AG08396 (cell line): ENCODE results near the gene SEMA5A.

Experiments used
- DNase-seq: peaks from one replicate; pipeline ENCODE4 v3.0.0; 2012; ENCODE audit warnings: low spot score, mixed read lengths

The SEMA5A gene

DNA sequence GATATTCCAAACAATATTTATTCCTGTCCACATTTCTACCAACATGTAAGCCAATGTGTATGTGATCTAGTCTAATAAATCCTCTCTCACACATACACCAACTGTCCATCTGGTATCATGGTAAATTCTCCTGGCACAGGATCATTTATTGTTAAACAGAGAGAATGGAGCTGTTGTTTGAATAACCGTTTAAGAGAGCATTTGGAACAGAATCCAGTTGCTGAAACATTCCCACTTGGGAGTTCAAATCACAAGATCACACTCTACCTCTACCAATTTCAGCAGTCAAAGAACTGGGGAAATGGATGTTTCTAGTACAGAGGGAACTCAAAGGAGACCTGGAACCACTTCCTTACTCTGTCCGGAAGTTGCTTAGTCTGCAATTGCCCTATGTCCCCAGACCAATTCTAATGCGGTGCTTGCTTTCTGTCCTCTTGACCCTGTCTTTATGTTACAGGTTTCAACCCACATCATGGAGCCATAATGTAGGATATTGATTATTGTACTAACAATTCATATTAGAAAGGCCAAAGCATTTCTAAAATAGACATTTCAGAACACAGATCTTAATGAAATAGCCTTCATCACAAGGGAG is 488.4 kb downstream of the SEMA5A start:
- DNase-seq: no peak

DNA sequence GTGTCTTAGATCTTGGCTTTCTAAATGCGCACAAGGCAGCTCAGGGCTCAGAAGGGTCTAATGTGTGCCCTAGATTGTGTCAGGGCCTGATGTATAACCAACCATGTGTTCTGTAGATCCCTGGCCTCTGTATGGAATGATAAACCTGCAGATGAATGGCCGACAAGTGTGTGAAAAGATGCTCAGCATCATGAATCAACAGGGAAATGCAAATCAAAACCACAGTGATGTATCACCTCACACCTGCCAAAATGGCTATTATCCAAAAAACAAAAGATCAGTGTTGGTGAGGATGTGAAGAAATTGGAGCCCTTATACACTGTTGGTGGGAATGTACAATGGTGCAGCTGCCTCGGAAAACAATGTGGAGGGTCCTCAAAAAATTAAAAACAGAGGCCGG is 489.8 kb downstream of the SEMA5A start:
- no peak for DNase-seq

DNA sequence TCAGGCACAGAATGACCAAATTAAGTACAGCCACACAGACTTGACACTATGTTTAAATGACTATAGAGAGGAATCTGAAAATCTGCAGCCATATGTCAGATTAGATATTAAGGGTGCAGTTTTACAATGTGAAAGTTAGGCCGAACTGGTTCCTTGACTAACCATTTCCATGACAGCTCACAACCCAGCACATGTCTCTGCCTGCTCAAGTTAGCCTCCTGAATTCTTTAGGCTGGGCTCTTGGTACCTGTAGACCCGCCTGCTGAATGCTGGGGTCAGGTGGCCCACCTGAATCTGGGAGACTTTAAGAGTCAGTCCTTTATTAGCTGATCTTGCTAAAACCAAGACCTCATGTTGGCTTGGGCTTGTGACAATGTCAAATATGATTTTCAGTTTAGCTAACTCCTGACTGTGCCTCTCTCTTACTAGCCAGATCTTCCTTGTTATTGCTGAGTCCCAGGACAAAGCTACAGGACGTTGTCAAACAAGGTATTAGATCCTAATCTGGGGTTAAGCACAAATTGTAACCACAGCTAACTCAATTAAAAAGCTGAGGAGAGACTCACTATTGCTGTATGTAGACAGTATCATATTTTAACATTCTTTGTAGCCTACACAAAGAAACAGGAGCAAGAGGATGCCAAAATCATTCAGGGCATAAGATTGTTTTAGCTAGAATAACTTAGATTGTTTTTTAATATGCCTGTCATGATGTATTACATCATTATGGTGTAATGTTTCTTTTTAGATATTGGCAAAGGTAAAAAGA is 490.9 kb downstream of the SEMA5A start:
- no peak for DNase-seq

DNA sequence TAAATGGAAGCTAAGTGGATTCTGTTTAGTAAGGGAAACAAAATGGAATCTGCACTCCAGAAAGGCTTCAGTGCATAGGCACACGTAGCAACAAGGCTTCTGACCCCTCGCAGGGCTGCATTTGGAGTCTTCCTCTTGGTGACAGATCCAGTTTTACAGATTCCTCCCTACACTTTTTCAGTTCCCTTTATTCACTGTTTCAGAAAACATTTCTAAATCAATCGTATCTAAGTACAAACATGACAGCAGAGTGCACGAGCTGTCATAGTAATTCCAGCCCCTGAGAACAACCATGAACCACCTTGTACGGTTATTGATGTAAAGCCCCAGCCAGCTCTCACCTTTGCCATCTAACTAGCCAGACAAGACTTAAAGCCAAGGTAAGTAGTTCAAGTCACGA is 491.6 kb downstream of the SEMA5A start:
- DNase-seq: no peak

DNA sequence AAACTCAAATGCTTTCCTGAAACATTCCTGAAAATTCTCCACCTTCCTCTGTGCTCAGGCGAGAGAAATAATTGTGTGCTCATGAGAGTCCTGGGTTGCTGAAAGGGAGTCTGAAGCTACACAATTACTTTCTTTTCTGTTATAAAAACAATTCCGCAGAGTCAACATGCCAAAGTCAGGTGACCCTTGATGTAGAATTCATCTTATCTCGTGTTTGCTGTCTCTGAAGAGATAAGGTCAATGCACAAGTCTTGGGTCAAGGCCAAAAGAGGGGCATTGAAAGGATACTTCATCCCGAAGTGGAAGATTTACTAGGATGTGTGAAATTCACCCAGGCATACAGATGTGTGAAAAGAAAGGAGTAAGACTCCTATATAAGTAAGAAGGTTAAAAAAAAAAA is 493.5 kb downstream of the SEMA5A start:
- no peak for DNase-seq

DNA sequence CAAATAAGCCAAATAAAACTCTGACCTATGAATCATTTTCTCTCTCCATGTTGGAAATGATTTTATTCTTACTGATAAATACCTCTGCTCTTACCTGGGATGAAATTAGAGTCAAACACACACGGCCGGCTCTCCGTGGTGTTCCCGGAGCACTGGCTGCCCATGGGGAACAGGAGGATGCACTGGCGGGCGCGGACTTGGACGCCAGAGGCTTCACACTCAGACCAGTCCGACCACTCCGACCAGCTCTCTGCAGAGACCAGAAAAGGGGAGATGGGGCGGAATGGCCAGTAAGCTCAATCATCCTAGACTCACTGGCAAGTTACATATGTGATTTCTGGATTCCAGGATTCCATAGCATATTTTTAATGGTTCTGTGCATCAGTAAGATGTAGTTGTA is 494.1 kb downstream of the SEMA5A start:
- no peak for DNase-seq

DNA sequence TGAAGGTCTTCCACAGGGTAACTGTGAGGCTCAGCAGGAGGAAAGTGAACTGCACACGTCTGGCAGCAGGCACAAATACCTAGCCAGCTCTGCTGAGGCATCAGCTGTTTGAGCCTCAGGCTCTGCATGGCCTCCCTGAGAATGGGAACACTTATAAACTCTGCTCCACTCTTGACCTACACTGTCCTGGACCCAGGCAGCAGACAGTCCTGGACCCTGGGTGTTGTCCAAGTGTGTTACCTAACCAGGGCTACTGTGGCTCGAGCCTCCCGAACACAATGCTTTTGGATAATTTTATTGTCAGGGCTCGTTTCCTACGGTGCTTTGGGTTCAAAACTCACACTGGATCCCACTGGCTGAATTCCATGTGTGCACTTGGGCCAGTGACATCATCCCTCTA is 497.9 kb downstream of the SEMA5A start:
- no peak for DNase-seq

DNA sequence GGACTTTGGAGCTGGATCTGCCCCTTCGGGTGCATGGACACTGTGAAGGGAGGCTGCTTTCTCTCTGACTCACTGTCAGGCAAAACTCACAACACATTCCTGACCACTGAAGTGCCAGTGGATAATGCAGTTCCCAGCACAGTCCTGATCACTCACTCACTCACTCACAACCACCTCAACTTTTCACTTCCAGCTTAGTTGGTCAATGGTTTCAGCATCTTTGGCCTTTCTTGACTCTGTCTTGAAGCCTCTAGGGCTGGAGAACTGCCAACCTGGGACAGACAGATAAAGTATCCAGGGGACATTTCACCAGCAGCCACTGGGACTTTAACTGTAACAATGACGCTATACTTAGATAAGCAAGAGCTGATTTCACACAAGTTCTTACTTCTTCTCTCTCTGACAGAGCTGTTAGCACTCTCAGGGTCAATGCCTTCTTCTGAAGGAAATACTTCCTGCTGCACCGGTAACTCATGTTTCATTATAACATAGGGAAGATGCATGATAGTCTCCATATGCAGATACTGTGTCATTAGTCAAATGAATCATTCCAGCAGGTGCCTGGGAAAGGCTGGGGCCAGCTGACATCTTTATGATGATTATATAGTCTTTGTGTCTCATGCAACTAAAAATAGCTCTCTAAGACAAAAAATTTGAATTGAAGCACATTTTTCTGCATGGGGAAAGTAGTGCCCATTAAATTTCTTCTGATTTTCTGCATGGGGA is 499.0 kb downstream of the SEMA5A start:
- DNase-seq: peak; percentile 82

DNA sequence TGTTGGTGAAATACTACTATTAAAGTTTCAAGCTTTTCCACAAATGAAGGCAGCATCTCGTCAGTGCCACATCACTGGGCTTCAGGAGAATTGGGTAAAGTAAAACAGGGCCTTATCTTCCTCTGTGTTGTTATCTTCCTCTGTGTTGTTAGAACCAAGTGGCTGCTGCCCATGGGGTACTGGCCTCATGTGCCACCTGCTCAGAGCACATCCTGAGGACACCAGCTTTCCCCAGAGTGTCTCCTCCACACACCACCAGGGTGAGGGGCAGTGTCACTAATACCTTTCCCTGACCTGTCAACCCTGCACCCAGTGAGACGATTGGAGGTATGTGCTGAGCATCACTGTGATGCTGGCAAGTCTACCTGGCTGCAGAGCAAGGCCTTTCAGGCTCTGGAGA is 499.9 kb downstream of the SEMA5A start:
- DNase-seq: no peak

DNA sequence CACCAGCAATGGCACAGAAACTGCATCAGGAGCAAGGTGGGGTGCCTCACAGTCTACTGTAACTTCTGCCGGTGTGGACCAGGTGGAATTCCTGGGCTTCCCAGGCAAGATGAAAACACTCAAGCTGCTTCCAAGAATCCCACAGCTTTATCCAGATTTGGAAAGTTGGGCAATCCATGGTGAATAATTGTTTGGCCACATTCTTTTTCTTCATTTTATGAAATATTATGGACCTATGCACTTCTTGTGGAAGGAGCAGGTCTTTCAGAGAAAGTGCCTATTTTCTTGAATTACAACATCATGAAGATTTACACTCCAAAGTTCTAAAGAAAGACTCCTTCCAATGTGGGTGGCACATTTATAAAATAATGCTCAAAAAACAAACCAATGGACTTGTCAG is 503.6 kb downstream of the SEMA5A start:
- no peak for DNase-seq

DNA sequence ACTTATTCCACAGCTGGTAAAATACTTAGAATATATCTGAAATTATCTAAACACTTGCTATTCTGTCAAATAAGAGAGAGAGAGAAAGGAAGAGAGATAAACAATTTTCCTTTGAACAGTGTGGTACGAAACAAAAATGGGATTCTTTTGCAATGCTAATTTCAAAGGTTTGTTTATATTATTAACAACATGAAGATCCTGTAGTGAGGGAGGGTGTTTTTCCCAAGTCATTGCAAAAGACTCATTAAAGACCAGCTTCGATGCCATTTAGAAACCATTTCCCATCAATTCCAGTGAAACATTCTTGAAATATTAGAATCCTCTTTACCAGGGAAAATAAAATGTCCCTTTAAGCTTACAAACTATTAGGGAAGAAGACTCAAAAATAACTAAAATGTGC is 505.4 kb downstream of the SEMA5A start:
- no peak for DNase-seq

DNA sequence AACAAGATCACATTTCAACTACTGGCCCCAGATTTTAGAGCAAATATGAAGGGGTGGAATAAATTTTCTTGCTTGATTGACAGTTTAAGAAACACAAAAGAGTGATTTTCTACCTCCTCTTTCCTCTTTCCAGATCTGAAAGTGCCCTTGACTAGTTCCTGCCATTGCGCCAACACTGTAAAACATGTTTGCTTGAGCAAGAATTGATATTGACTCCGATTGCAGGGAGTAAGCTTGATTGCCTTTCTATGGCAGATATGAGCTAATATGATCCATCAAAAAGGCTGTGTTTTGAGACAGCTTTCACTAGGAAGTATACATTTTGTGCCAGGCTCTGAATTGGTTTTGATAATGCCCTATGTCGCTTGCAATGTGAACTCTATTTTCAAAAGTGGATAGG is 508.8 kb downstream of the SEMA5A start:
- DNase-seq: no peak

DNA sequence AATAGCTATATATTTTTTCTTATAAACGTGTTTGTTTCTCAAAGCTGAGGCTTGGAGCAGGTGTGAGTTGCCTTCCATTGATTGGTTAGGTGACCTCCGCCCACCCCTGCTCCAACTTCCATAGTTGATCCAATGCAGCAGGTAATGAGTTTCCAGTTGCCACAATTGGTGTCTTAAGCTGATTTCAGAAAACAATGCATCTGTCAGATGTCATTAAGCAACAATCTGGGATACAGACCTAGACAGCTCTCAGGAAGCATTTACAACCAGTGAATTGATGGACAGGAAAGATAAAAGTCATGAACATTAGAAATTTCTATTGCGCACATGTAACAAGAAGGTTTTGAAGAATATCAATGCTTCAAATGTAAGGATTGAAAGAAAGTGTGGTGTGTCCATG is 510.5 kb downstream of the SEMA5A start:
- no peak for DNase-seq

DNA sequence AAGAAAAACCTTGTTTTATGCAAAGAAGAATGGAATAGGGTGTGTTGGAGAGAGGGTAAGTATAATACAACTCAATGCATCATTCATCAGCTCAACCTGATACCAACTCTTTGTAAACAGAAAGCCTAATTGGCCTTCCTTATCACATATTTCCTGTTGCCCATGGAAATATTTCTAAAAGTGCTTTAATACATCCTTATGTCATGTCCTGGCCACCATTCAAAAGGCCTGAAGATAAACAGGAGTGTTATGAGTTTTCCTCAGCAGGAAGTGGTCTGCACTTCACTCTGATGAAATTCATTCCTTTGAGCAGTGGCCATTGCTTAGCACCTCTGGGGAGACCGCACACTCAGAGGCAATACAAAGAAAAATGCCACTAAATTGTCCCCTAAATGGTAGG is 511.2 kb downstream of the SEMA5A start:
- peak; percentile 18 for DNase-seq

DNA sequence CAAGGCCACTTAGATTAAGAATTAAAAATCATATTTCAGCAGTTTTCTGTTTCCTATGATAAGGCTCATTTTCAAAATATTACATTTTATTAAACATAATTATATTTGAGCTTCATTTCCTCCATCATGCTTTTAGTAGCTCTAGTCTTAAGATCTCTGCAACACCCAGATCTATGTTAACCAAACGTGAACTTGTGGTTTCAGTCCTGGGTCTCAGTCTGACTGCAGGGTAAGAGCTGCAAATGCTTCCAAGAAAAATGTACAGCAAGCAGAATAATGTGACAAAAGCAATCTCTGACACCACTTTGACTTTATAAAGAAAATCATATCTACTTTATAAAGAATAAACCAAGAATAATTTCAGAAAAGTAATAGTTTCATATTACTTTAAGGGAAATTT is 512.4 kb downstream of the SEMA5A start:
- no peak for DNase-seq

DNA sequence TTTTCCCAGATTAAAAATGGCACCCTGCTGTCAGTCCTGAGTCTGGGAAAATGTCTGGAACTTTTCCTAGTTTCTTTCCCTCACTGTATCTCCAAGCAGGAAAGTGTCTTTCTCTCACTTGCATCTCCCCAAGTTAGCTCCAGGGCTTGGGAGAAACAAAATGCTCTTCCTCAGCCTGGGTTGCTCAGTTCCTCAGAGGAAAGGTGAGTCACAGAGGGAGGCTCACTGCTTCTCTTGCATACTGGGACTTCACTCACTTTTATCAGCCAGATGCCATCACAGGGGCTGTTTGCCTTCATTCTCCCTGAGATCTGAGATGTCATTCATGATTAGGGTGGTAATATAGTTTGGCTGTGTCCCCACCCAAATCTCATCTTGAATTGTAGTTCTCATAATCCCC is 519.9 kb downstream of the SEMA5A start:
- DNase-seq: no peak

DNA sequence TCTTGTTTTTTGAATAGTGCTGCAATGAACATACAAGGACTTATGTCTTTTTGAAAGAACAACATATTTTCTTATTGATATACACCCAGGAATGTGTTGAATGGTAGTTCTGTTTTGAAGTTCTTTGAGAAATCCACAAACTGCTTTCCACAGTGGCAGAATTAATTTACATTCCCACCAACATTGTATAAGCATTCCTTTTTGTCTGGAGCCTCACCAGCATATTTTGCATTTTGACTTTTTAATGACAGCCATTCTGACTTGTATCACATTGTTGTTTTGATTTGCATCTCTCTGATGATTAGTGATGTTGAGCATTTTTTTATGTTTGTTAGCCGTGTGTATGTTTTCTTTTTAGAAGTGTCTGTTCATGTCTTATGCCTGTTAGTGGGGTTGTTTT is 524.9 kb downstream of the SEMA5A start:
- no peak for DNase-seq

DNA sequence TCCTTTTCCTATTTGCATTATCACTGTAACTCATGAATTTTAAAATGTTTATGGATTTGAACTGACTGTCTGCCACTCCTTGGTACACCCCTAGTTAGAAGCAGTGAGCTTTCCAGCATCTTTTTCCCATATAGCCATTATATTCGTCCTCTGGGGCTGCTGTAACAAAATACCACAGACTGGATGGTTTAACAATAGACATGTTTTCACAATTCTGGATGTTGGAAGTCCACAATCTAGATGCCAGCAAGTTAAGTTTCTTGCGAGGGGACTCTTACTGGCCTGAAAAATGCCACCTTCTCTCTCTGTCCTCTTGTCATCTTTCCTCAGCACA is 530.0 kb downstream of the SEMA5A start:
- no peak for DNase-seq

DNA sequence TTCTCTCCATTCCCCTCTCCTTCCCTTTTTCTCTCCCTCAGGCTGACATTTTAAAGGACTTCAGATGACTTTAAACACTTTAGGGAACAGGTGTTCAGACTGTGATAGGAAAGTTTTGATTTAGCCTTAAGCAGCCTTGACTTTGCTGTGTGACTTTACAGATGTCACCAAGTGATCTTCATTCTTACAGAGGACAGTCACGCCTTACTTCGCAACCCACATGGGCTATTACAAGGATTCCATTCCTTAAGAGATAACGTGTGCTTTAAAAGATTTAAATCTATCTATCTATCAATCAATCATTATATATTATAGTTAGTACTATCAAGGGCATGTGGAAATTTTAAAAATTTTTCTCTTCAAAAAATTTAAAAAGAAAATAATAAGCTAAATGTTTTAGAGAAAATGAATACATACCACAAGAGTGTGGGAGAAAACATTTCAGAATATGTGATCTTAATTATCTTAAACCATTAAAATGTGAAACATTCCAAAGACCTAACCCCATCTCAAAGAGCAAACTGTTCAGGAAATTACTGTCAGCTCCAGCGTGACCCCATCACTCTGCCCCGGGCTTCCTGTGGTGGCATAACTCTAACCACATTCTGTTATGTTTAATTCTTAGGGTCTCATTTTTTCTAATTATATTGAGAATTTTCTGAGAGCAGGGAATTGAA is 530.5 kb downstream of the SEMA5A start:
- DNase-seq: no peak

DNA sequence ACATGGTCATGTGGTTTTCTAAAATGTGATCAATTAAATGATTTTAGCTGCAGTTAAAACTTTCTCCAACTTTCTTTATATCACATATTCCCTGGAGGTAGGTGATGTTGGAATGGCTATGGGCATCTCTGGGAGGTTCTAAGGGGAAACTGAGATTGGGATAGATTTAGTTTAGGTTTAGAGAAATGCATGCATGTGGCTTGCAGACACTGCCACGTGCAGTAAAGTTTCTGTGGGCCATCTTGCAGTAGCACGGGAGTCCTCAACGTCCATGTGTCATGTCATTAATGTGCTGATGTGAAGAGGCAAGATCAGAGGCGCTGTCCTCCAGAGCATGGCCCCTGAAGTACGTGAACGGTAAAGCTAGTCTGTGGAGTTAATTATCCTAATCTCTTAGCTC is 532.7 kb downstream of the SEMA5A start:
- no peak for DNase-seq

DNA sequence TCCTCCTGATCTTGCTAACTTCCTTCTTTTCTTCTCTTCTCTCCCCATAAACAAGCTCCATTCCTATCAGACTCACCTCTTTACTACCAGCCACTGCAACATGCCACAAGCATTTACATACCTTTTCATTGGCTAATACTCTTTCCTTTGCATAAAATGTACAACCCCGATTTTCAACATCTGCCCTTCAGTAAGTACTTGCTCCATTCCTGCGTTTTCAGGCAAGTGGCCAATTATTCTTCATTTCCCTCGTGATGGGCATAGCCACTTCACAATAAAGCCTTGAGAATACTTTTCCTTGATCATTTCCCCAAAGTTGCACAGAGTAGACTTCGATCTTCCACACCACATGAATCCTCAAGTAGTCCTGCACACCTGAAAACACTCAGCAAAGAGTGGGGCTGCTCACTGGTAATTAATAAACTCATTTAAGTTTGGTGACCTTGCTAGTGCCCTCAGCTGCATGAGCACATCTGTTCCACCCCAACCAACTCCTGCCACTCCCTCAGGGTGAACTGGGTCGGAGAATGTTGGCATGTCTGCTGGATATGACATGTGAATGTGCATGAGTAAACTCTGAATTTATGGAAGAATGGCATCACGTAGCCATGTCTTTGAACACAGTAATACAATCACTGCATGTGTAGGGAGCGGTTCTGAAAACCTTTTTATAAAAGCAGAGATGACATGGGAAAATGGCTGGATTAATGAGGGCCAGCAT is 535.8 kb downstream of the SEMA5A start:
- DNase-seq: no peak

DNA sequence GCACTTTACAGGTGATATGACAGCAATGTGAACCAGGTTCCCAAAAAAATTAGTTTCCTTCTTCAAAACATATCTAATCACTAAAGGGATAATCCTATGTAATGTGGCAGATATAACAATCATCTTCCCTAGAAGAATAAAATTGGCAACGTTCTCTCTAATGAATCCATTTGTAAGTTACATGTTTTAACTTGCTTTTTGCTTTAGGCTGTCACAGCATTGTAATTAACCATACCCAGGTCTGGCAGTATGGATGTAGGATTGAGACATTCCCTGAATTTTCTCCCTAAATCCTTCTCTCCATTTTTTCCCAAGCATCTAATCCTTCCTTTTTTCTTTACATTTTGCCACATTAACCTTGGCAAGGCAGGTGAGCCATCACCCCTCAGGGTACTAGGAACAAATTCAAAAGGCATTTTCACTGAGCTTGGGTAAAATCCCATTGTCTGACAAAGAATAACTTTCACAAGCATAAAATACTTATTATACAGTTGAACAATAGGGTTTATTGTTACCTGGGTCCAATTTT is 548.3 kb downstream of the SEMA5A start:
- DNase-seq: no peak
